GM18907 (cell line): ENCODE results near the gene NKX2-2.
A peak's percentile ranks its signal among the peaks of the same experiment; 100 is the strongest.
"Not testable (repeated sequence)": the region's sequence is repeated elsewhere in the genome, so short reads cannot be mapped to it uniquely, and the experiment has no call there.

Experiments
- ATAC-seq: cut with Tn5 transposase; IDR thresholded peaks from one replicate; pipeline ENCODE4 v1.9.1; 2021; ENCODE audit warnings: mild to moderate bottlenecking, moderate library complexity; ENCODE audit not compliant: unreplicated experiment

Gene NKX2-2

DNA sequence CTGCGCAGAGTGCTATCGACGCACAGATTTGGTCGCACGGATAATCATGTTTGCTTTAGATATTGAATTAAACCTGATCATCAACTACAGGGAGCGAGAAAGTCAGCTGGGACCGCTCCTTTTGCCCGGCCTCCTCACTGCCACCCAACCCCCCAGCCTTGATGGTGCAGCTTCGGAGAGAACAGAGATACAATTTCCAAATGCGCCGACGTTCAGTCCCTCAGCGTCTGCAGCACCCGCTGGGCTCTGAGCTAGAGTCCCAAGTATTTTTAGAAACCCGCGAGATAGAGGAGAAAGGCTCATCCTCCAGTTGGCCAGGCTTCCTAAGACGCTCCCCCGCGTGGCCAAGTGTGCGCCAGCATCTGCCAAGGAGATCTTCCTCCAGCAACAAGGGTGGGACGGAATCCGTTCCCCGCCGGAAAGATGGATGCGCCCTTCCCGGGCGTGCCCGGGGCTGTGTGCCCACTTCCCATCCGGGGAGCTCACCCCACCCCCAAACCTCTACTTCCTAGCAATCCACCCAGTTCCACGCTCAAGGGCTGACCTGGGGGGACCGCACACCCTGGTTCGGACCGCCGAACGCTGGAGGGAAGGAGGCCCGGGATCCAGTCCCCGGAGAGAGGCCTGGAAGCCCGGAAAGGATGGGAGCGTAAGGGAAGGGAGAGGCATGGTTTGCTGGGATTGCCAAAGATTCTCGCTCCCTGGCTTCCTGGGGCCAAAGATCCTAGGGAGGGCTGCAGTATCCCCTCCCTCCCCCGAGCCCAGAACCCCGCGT lies 4.1 kb downstream of the NKX2-2 start:
- ATAC-seq: no peak

DNA sequence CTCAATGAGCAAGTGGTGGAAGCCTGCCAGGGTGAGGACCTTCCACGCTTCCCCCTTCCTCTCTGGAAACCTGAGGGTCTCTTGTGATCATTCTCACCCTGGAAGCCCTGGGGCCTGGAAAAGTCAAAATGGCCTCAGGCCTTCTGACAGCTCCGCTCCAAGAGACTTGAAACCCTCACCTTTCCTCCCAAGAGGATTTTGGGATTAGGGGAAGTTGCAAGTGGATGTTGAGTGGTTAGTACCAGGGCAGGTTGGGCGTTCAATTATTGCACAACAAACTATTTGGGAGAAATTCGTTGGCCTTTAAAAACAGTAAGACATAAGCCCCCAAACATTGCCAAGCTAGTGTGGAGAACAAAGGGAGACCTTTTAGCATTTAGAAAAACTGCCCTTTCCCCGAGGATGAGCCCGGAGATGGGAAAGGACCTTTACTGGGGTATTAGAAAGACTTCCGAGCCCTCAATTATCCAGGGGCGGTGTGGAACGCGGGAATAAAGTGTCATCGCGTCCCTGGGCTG lies 4.7 kb downstream of the NKX2-2 start:
- ATAC-seq: no peak

DNA sequence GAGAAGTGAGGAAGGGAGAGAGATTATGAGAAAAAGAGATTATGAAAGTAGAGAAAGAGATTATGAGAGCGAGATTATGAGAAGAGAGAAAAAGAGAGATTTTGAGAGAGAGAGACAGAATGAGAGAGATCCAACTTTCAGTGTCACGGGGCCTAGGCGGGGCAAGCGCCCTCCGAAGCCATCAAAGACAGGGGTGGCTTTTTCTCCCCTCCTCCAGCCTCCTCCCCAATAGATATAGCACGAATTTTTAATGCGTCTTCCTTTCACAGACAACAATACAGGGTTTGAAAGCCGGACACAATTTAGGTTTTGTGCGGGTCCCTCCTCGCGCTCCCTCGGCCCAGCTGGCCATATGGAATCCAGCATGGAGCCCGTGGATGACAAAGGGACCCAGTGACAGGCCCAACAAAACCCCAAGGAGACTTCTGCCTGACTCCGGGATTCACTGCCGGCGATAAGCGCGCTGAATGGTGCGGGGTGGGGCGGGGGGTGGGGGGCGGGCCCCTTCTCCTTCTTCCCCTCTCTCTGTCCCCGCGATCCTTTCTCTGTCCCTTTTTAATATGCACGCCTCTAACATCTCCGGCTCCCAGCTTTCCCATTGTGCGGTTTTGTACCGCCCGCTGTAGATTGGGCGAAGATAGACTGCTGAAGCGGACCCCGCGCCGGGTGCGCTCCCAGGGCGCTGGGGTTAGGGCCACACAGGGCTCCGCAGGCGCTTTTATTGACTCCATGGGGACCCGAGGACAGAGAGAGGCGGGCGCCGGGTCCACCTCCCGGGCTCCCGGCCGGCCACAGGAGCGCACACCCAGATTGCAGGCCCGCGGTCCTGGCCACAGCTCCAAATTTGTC lies 5.4 kb downstream of the NKX2-2 start:
- ATAC-seq: no peak

DNA sequence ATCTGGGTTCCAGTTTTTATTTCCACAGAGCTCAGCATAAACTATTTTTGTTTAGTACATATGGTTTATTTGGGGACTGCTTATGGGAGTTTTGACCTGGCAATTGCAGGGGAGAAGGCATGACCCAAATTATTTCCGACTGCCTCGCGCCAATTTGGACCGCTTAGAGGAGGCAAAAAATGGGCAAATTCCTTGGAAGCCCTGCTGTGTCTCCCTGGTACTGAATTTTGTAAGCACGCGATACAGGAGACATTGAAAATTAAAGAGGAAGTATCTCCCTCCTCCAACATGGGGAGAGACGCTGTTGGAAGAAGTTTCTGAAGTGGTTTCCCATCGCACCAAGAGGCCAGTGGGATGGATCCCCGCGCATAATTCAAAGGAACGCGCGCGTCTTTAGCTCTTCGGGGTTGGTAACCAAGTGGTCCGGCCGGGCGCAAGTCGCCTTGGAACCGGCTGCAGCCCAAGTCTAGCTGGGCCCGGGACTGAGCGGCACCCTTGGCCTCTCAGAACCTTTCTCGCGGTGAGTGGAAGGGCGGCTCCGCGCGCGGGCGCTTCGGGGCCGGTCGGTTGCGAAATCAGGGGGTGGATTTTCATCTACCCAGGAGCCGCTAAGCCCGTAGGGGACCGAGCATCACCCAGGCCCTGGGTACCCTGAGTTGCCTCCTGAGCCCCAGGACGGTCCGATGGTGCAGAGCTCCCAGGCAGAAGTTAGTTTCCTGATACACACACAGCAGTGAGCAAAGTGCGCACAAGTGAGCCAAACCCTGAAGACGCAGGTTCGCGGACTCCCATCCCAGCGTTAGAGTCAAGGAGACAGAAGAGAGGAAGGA lies 6.2 kb downstream of the NKX2-2 start:
- ATAC-seq: no peak

DNA sequence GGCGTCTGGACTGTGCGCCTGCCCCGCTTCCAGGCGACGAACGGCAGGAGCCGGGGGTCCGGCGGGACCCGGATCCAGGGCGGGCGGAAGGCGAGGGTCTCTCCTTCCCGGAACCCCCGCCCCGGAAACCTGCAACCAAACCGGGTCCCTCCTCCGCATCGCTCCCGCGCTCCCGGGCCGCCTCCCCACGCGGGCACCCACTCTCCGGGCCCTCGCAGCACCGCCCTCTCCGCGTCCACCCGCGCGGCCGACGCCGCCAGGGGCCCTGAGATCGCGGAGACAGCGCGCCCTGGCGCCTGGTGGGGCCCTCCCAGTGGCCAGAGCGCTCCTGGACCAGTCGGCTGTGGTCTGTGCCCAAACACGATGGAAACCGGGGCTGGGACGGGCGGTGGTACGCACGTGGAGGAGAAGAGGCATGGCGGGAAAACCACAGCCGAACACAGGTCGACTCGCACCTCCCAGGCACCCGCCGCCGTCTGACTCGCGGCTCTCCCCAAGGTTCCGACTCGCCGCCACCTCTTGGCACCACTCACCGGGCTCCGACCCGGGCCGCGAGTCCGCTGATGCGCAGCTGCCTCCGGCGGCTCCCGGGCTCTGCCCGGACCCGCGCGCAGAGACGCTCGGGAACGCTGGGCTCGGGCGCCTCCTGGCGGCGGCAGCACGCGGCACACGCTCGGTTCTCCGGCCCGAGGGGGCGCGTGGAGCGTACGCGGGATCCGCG lies 7.9 kb downstream of the NKX2-2 start:
- ATAC-seq: peak; percentile 40

DNA sequence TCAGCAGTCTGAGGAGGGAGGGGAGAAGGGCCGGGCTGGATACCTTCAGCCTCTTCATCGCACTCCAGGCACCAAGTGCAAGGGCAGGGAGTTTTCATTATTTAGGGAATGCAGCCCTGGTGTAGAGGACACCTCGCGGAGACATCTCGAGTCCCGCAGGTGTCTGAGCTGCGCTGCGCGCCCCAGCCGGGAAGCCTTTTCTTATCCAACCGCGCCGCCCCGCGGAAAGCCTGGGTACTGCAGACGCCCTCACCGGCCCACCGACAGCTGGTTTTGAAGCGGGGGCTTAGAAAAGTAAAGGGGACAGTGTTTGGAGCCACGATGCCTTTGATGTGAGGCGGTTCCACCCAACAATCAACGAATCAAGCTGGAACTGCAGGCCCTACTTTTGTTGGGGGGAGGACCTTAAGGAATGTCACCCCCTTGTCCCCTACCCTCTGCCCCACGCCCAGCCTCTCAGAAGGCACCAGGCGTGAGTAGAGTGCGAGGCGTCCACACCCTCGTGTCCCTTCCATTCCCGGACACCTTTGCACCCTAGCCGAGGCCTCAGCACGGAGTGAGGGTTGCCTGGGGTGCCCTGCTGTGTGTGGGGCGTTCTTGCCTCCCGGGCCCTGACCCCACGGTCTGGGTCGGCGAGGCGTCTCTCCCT lies 8.6 kb downstream of the NKX2-2 start:
- peak; percentile 43 for ATAC-seq

DNA sequence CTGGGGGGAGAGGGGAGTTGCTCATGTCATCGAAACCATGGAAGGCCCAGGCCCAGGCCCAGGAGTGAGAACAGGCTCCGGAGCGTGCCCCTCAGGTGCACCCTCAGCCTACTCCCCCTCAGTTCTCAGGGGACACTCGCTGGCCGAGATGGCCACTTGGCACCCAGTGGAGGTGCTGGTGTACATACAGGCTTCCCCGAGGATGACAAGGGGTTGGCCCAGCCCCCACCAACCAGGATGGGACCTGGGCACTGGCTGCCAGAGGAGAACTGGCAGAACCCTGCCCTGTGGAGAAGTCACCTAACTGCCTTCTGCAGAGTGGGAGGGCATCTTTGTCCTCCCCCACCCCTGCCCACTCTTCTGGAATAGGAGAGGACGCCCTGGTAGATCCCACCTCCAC lies 9.5 kb downstream of the NKX2-2 start:
- no peak for ATAC-seq

DNA sequence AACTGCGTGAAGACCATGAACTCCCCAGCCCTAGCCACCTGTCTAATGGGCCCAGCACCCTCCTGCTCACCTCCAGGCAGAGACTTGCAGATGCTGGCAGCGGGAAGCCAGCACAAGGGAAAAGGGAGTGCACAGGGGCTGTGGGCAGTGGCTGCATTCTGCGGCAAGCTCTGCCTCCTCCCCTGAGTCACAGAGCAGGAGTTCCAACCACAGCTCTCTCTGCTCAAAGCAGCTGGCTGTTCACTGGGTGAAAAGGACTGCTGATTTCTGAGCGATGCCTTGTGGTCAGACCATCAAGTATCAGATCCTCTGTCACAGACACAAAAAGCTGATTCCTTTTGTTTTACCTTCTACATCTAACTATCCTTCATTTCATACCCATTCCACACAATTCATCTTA lies 10.5 kb downstream of the NKX2-2 start:
- ATAC-seq: peak; percentile 89

DNA sequence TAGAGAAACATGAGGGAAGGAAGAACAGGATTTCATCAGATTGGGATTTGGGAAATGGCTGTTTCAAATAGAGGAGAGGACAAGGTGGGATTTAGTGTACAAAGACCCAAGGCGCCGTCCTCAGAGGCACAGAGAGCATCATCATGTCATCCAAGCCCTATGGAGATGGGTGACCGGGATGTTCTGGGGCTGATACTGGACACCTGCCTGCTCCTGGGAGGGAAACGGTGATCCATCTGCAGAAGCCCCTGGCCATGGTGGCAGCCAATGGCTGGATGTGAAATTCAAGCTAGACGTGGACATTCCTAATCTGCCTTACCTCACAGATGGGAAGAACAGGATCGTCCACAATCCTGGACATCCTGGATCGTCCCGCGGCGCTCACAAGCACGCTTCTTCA lies 12.7 kb downstream of the NKX2-2 start:
- no peak for ATAC-seq

DNA sequence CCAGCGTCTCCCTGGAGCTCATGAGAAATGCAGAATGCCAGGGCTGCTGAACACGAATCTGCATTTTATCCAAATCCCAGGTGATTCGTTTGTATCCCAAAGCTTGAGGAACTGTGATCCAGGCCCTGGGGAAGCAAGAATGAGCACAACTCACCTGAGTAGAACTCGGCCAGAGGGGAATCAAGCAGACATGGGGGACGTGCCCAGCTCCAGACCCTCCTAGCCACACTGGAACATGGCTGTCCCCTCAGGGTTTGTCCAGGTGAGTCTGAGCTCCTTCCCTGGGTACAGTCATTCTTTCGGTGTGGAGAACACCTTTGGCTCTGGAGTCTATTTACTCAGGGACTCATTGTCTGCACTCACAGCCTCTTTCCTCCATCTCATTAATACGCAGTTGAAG lies 13.3 kb downstream of the NKX2-2 start:
- no peak for ATAC-seq

DNA sequence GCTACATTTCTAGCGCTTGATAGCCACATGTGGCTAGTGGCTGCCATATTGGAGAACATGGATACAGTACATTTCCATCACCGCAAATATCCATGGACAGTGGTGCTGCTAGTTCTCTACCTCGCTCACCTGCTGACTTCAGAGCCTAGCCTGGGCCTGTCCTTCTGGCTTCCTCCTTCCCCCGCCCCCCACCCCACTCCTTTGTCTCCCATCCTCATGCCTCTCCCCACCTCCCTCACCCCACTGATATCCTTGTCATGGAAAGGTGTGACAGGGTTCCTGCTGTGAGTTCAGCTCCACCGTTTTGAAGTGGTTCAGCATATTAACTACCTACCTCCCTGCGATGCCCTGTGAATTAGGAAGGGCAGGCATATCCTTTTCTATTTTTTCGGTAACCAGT lies 14.2 kb downstream of the NKX2-2 start:
- ATAC-seq: no peak

DNA sequence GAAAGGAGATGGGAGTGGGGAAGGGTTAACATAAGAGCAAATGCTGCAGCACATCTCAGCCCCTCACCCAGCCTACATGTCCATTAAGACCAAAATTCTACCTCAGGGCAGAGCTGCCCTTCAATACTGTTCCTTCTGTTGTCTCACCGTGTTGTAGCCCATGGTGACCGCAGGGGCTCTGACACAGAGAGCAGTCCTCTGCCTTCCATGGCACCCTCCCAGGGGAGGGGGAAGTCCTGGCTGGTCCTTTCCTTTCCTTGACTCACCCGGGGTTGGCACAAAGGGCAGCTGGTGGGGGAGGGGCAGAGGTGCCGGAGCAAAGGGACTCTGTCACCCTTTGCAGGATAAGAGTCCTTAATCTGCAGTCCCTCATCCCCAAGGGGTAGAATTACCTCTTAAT lies 15.2 kb downstream of the NKX2-2 start:
- no peak for ATAC-seq

DNA sequence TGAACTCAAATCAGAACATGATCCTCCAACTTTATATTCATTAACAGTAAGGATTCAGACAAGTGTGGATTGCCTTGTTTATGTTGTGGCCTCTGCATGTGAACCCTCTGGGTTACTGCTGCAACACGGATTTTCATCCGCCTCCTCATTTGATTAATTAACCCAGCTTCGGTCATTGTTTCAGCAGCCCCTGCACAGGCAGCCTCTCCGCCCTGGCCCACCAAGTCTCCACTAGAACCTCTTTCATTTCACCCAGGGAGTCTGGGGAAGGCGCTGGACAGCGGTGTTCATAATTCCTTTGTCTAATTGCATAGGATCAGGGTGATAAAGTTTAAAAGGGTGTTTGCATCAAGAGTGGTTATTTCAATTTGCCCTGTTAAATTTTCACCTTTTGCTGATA lies 15.7 kb downstream of the NKX2-2 start:
- ATAC-seq: no peak

DNA sequence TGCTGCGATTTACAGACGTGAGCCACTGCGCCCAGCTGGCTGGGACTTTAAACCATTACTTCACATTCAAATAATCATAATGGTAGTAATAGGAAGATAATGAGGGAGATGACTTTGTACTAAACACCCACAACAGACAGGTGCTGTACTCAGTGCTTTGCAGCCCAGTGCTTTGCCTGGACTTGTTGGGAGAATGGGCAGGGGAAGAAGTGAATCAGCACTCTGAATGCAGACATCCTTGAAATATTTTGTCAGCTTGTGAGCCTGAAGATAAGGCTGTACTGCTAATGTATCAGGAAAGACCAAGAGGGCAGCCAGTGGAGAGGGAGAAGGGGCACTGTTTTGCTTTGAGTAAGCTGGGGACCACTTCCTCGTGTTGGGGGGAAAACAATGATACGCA lies 17.4 kb downstream of the NKX2-2 start:
- no peak for ATAC-seq

DNA sequence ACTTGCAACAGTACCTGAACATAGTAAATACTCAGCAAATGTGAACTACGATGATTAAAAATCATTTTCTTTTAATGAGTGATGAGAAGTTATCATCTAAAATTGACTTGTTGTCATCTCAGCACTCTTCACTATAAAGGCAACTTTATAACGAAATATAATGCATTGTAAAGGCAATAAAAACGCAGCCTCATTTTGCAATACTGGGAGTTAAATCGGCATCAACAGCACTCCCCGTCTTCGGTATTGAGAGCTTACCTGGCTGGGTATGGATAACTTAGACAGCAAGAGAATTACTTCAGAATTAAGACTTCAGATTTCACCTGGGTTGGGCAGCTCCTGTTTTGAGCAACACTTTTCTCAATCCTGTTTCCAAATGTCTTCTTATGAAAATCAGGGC lies 20.8 kb downstream of the NKX2-2 start:
- no peak for ATAC-seq

DNA sequence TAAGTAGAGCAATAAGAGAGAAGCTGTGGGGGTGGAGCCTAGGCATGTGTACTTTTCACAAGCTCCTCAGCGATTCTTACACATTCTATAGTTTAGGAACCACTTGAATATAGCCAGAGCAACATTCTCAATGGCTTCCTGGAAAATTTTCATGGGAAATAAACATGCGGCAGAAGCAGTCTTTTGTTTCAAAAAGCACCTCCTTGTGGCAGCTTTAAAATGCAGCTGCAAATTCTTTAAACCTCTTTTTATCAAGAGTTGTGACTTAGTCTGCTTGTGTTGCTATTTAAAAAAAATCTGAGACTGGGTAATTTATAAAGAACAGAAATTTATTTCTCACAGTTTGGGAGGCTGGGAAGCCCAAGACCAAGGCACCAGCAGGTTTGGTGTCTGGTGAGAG lies 23.8 kb downstream of the NKX2-2 start:
- no peak for ATAC-seq

DNA sequence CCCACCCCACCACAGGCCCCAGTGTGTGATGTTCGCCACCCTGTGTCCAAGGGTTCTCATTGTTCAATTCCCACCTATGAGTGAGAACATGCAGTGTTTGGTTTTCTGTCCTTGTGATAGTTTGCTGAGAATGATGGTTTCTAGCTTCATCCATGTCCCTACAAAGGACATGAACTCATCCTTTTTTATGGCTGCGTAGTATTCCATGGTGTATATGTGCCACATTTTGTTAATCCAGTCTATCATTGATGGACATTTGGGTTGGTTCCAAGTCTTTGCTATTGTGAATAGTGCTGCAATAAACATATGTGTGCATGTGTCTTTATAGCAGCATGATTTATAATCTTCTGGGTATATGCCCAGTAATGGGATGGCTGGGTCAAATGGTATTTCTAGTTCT lies 33.7 kb downstream of the NKX2-2 start:
- ATAC-seq: not testable (repeated sequence)

DNA sequence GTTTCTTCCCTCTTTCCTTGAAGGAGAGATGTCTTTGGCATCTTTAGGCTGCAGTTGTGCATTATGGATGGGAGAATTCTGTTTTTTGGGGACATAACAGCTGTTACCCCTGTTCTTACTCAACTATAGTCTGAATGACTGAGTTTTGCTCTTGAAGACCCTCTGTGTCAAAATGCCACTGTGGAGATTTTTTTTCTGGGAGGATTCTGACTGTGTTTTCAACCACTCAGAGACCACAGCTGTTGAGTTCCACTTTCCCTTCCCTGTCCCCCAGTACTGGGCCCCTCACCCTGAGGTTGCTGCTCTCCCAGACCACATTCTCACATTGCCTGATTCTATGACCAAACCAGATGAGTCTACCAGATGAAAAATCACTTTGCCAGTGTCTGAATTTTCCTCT lies 48.1 kb downstream of the NKX2-2 start:
- no peak for ATAC-seq

DNA sequence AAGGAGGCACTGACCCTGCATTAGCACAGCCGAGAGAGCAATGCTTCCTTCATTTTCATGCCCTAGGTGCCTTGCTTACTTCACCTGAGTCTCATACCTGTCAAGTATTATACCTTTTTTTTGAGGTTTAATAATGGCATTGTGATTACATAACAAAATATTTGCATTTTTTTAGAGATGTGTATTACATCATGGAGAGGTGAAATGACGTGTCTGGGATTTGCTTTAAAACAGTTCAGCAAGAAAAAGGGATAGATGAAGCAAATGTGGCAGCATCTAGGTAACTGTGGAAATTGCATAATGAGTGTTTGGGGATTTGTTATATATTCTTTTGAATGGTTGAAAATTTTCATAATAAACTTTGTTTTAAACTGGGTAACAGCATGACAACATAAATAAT lies 48.9 kb downstream of the NKX2-2 start:
- ATAC-seq: no peak
